Measurements from ENCODE around the gene SORBS1.

Gene SORBS1

GRCh38 chr10:95574649-95575365 lies 13.6 kb upstream of the SORBS1 start:
- no peak overlapping the region for H3K27ac Mint-ChIP-seq
- DNase-seq = no peak
- H3K27me3 Mint-ChIP-seq = peaks cover 29% of the 10 kb centered on the region
- no peaks in the 10 kb centered on the region for H3K4me1 Mint-ChIP-seq
- H3K4me3 Mint-ChIP-seq = no peak overlapping the region
- no peaks in the 10 kb centered on the region for H3K36me3 Mint-ChIP-seq
- CTCF ChIA-PET = interaction anchor here (0.7 kb wide), 1 partner anchor 332 kb away, joined by 3 read pairs; no protein-coding TSS in a partner anchor
- no peaks in the 10 kb centered on the region for H3K9me3 Mint-ChIP-seq

DNA sequence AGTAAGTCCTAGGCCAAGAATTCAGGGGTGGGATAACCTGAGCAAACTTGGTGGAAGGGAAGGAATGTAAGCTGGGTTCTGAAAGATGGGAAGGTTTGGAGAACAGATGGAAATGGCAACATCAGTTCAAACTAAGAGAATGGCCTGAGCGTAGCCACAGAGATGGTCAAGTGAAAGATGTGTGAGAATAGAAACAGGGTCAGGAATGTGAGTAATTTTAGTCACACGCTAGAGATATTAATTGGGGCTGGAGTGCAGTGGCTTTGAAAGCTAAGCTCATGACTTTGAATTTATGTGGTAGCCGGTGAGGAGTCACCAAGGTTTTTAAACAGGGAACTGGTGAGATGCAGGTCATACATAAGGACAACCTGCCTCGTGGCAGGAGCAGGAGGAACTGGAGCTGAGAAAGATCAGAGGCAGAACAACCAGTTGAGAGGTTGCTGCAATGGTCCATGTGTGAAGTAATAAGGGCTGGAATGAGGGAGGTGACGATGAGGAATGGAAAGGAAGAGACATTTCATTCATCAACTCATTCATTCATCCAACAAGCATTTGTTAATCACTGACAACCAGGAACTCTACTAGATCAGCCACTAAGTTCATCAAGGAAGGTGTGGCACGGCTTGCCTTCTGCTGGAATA lies 12.9 kb upstream of the SORBS1 start:
- H3K27ac Mint-ChIP-seq = no peak overlapping the region
- no peaks in the 10 kb centered on the region for H3K9me3 Mint-ChIP-seq
- no peak overlapping the region for H3K4me3 Mint-ChIP-seq
- peaks cover 25% of the 10 kb centered on the region for H3K27me3 Mint-ChIP-seq
- no peaks in the 10 kb centered on the region for H3K36me3 Mint-ChIP-seq
- H3K4me1 Mint-ChIP-seq = no peaks in the 10 kb centered on the region
- CTCF ChIA-PET = no interaction called here
- no peak for DNase-seq

GRCh38 chr10:95573527-95573926 lies 12.4 kb upstream of the SORBS1 start:
- no peak for DNase-seq
- Mint-ChIP-seq H3K27ac (no peak overlapping the region), H3K36me3 (no peaks in the 10 kb centered on the region), H3K9me3 (no peaks in the 10 kb centered on the region), H3K27me3 (peaks cover 21% of the 10 kb centered on the region), H3K4me1 (no peaks in the 10 kb centered on the region), H3K4me3 (no peak overlapping the region)
- CTCF ChIA-PET = no interaction called here

DNA sequence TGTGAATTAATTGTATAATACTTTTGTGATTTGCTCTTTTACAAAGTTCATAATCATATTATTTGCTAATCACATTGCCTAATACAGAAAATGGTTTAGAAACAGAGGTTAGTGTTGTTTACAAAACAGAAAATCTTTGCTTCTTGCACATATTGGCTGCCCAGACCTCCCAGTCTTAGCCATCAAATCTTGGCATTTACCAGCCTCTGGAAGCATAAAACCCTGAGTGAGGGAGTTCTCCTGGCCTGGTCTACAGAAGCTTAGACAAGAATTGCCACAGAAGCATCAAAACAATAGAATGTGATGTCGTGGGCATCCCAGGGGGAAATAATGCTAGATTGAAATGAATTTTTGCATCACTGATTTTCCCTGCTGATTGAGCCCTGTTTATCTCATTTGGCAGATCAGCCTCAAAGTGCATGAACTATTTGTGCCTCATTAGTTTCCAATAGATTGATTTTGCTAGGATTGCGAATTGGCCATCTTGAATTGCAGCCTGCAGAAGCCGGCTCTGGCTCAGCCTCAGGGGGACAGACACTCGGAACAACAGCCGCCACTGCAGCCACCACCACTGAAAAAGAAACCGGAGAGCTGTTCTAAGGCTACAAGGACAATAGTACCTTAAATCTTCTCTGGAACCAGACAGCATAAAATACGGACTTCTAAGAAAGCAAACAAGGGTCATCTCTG lies 11.1 kb upstream of the SORBS1 start:
- Mint-ChIP-seq H3K27ac (no peak overlapping the region), H3K9me3 (no peaks in the 10 kb centered on the region), H3K27me3 (peaks cover 30% of the 10 kb centered on the region), H3K36me3 (no peaks in the 10 kb centered on the region), H3K4me1 (no peaks in the 10 kb centered on the region), H3K4me3 (no peak overlapping the region)
- CTCF ChIA-PET = no interaction called here
- no peak for DNase-seq

DNA sequence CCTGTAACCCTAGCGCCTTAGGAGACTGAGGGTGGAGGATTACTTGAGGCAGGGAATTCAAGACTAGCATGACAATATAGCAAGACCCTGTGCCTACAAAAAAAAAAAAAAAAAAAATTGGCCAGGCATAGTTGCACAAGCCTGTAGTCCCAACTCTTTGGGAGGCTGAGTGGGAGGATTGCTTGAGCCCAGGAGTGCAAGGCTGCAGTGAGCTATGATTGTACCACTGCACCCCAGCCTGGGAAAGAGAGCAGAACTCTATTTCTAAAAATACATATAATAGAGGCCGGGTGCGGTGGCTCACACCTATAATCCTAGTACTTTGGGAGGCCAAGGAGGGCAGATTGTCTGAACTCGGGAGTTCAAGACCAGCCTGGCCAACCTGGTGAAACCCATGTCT lies 10.2 kb upstream of the SORBS1 start:
- Mint-ChIP-seq H3K27me3 (peaks cover 31% of the 10 kb centered on the region), H3K27ac (no peak overlapping the region), H3K36me3 (no peaks in the 10 kb centered on the region), H3K9me3 (no peaks in the 10 kb centered on the region), H3K4me3 (no peak overlapping the region), H3K4me1 (no peaks in the 10 kb centered on the region)
- CTCF ChIA-PET = no interaction called here
- DNase-seq = no peak

DNA sequence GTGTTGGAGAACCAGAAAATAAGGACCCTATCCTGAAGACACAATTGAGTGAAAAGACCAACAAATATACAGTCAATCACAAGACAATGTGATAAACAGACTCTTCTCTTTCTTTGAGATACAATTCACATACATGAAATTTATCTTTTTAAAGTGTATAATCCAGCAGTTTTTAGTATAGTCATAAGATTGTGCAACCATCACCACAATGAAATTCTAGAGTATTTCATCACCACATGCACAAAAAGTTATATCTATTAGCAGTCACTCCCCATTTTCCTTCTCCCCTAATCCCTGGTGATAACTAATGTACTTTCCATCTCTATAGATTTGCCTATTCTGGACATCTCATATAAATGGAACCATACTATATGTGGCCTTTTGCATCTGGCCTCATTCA lies 8.2 kb upstream of the SORBS1 start:
- H3K4me3 Mint-ChIP-seq = no peak overlapping the region
- no peak for DNase-seq
- CTCF ChIA-PET = no interaction called here
- H3K27ac Mint-ChIP-seq = no peak overlapping the region
- peaks cover 35% of the 10 kb centered on the region for H3K27me3 Mint-ChIP-seq
- H3K9me3 Mint-ChIP-seq = no peaks in the 10 kb centered on the region
- H3K4me1 Mint-ChIP-seq = no peaks in the 10 kb centered on the region
- no peaks in the 10 kb centered on the region for H3K36me3 Mint-ChIP-seq

GRCh38 chr10:95567903-95568630 lies 6.9 kb upstream of the SORBS1 start:
- Mint-ChIP-seq H3K4me1 (no peaks in the 10 kb centered on the region), H3K27ac (no peak overlapping the region), H3K9me3 (no peaks in the 10 kb centered on the region), H3K4me3 (no peak overlapping the region), H3K36me3 (no peaks in the 10 kb centered on the region), H3K27me3 (peaks cover 28% of the 10 kb centered on the region)
- CTCF ChIA-PET = no interaction called here
- DNase-seq = no peak

DNA sequence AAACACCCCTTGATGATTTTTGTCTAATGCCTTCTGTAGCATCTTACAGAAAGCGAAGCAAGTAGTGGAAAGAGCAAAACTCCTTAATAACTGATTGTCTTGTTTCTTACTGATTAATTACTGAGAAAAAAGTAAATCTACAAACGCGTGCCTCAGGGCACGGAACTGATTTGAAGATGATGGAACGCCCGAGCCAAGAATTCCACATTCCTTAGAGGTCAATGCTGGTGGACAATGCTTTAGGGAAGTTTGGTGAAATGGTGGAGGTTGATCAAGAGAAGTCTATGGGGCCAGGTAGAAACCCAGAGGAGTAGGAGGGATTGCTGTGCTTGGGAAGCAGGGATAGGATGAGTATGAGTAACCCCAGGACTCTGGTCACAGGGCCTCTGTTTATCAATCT lies 5.0 kb upstream of the SORBS1 start:
- DNase-seq = no peak
- CTCF ChIA-PET = no interaction called here
- Mint-ChIP-seq H3K4me1 (peaks cover 5% of the 10 kb centered on the region), H3K27ac (no peak overlapping the region), H3K4me3 (no peak overlapping the region), H3K9me3 (no peaks in the 10 kb centered on the region), H3K36me3 (no peaks in the 10 kb centered on the region), H3K27me3 (peaks cover 32% of the 10 kb centered on the region)

DNA sequence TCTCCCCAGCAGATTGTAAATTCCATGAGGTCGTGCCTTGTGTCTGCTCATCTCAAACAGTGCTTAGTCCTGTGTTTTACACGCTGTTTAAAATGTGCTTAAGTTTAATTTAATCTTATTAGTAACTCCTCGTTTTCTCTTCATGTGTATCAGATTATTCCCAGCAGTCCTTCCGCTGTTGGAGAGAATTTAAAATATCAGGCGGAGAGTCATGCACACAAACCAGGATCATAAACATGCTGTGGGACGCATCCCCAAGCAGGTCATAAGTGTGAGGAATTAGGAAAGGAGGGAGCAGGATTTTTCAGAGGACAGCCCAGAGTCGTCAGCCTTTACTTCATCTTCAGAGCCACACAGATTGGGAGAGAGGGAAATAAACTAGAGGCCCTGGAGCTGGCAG lies 4.2 kb upstream of the SORBS1 start:
- no peak overlapping the region for H3K27ac Mint-ChIP-seq

DNA sequence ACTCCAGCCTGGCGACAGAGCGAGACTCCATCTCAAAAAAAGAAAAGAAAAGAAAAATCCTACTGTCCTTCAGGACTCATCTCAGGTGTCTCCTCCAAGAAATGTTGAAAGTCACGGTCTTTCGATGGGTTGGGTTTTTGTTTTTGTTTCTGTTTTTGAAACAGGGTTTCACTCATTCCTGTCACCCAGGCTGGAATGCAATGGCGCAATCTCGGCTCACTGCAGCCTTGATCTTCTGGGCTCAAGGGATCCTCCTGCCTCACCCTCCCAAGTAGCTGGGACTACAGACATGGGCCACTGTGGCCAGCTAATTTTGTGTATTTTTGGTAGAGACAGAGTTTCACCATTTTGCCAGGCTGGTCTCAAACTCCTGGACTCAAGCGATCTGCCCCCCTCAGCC lies 3.1 kb upstream of the SORBS1 start:
- CTCF ChIA-PET = no interaction called here
- Mint-ChIP-seq H3K36me3 (no peaks in the 10 kb centered on the region), H3K27ac (no peak overlapping the region), H3K27me3 (peaks cover 50% of the 10 kb centered on the region), H3K4me1 (peaks cover 14% of the 10 kb centered on the region), H3K9me3 (no peaks in the 10 kb centered on the region), H3K4me3 (no peak overlapping the region)
- no peak for DNase-seq

More for the DNA sequence above, 4.2 kb upstream of the SORBS1 start:
- peaks cover 10% of the 10 kb centered on the region for H3K4me1 Mint-ChIP-seq
- no peak for DNase-seq
- H3K36me3 Mint-ChIP-seq = no peaks in the 10 kb centered on the region
- no peak overlapping the region for H3K4me3 Mint-ChIP-seq
- H3K27me3 Mint-ChIP-seq = peaks cover 40% of the 10 kb centered on the region
- H3K9me3 Mint-ChIP-seq = no peaks in the 10 kb centered on the region
- CTCF ChIA-PET = no interaction called here

DNA sequence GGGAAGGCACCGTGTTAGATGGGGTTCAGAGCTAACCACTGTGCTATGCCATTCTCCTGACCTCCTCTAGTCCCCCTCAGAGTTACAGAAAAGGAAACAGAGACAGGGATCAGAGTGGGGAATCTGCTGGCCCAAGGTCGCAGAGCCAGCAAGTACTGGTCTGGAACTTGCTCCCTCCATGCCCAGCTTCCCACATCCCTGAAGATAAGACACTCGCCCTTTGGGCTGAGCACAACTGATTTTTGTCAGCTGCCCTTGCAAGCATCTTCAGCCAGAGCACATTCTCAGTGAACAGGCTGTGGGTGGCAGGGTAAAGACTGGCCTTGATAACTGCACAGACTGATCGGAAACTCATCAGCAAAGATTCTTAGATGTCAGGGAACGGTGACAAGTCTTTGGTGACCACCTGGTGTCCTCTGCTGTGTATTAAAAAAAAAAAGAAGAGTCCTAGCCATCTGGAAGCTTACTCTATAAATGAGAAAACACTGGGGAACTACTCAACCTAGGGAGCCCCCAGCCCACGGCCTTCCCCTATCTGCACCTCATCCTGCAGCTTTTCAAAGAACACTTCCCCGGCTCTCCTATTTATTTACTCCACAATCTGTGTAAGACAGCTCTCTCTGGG lies 1.3 kb upstream of the SORBS1 start:
- no peak overlapping the region for H3K27ac Mint-ChIP-seq
- peaks cover 58% of the 10 kb centered on the region for H3K27me3 Mint-ChIP-seq
- H3K36me3 Mint-ChIP-seq = no peaks in the 10 kb centered on the region
- no peaks in the 10 kb centered on the region for H3K9me3 Mint-ChIP-seq
- H3K4me1 Mint-ChIP-seq = peaks cover 14% of the 10 kb centered on the region
- CTCF ChIA-PET = interaction anchor here (1.1 to 1.3 kb wide), 2 partner anchors 39 to 131 kb away, joined by 3 read pairs; partner anchors contain the start of gene TCTN3
- no peak overlapping the region for H3K4me3 Mint-ChIP-seq
- no peak for DNase-seq

- Mint-ChIP-seq H3K27ac (no peak overlapping the region), H3K4me1 (peaks cover 14% of the 10 kb centered on the region), H3K27me3 (peaks cover 59% of the 10 kb centered on the region), H3K4me3 (peak overlapping the region; percentile 78), H3K9me3 (no peaks in the 10 kb centered on the region), H3K36me3 (no peaks in the 10 kb centered on the region)
- CTCF ChIA-PET = interaction anchor here (1.1 to 1.3 kb wide), 2 partner anchors 132 kb away, joined by 3 read pairs; partner anchors contain the start of gene TCTN3
- no peak for DNase-seq
These were observed 650 bp upstream of the SORBS1 start for GRCh38 chr10:95561864-95562177.

DNA sequence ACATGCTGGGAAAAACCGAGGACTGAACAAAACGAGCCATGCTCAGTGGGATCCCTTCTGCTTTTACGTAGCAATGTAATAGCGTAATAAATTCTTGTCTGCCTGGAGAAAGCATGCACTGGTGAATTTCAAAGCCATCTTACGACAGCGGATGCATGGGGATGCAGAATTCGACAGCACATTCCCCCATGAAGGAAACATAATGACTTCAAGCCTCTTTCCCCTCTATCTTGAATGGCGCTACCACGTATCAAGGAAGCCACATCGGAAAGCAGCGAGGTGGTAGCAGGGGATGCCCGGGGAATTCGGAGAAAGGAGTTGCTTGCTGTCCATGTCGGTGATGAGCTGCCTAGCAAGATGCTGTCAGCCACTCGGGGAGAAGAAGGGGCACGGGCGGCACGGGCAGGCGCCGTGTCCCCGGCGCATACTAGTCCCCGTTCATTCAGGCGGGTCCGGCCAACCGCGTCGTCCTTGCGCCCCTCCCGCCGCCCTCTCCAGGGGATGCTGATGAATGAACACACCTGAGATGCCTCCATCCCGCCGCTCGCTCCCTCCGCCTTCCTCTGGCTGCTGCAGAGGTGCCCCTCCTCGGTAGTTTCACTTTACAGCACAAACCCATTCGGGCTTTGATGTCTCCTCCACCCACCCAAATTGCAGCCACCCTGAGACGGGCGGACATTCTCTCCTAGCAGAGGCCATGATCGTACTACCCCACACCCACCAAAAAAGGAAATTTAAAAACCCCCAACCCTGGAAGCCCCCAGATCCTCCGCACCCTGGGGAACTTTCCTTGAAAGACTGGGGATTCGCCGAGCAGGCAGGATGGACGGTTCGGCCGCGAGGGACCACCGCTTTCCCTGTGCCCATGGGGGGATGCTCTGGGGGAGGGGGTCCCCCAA lies 644 bp downstream of the SORBS1 start:
- Mint-ChIP-seq H3K27me3 (peaks cover 54% of the 10 kb centered on the region), H3K36me3 (no peaks in the 10 kb centered on the region), H3K4me1 (peaks cover 14% of the 10 kb centered on the region), H3K4me3 (peak overlapping the region; percentile 86), H3K27ac (peak overlapping the region; percentile 46), H3K9me3 (no peaks in the 10 kb centered on the region)
- peak; percentile 73 for DNase-seq
- CTCF ChIA-PET = interaction anchor here (1.0 to 1.1 kb wide), 2 partner anchors 131 to 281 kb away, joined by 3 read pairs; no protein-coding TSS in a partner anchor

All from activated naive CD4-positive, alpha-beta T cell treated with anti-CD3 and anti-CD28 coated beads, Interleukin-2, amount 10 ng/mL, durations not matched to agents 7 days and 5 days (primary cell).